Measurements from ENCODE around the gene PRMT3. TPM values are rescaled to one million over a fixed set of nuclear protein-coding genes. Genes with fewer than 3 reads are reported as not detected.

PRMT3 gene
- total RNA-seq, 2 donors from 2014 or later = 26.2 to 27.1 TPM

DNA sequence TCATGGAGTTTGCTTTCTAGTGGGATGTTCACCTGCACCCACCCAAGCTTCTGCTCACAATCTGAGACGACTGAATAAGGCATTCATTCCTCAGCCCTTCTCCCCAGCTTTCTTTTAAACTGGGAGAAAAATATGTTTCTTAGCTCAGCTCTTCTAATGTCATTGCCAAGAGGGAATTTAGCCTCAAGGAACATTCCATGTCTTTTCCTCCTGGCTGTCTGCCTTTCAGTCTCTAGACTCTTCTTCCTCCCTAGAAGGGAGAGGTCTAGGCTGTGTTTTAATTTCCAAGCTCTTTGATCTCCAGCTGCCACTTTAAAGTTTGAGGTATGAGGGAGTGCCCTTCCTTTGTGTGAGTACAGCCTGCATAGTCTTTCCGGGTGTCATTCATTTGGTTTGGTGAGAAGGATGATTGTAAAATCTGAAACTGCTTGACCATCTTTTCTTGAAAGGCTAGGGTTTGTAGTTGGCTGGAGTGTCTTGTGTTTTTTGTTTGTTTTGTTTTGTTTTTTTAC lies 35.7 kb upstream of the PRMT3 start:
- TF ChIP-seq, protein P1, sequence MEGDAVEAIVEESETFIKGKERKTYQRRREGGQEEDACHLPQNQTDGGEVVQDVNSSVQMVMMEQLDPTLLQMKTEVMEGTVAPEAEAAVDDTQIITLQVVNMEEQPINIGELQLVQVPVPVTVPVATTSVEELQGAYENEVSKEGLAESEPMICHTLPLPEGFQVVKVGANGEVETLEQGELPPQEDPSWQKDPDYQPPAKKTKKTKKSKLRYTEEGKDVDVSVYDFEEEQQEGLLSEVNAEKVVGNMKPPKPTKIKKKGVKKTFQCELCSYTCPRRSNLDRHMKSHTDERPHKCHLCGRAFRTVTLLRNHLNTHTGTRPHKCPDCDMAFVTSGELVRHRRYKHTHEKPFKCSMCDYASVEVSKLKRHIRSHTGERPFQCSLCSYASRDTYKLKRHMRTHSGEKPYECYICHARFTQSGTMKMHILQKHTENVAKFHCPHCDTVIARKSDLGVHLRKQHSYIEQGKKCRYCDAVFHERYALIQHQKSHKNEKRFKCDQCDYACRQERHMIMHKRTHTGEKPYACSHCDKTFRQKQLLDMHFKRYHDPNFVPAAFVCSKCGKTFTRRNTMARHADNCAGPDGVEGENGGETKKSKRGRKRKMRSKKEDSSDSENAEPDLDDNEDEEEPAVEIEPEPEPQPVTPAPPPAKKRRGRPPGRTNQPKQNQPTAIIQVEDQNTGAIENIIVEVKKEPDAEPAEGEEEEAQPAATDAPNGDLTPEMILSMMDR (conservative IDR thresholded peaks at IDR 0.05) = no peak
- no peak for DNase-seq
- Mint-ChIP-seq H3K27ac (no peak overlapping the region), H3K9me3 (no peaks in the 10 kb centered on the region), H3K4me3 (no peak overlapping the region), H3K27me3 (ENCODE audit: insufficient read depth) (peaks cover 20% of the 10 kb centered on the region), H3K4me1 (peaks cover 4% of the 10 kb centered on the region), H3K36me3 (ENCODE audit: low read depth) (no peaks in the 10 kb centered on the region)
- Histone ChIP-seq H3K27ac (ENCODE audit: low read depth, low read length) (no peak overlapping the region), H3K36me3 (ENCODE audit: control insufficient read depth, insufficient read depth, low read length) (no peaks in the 10 kb centered on the region), H3K4me3 (ENCODE audit: low read length) (no peak overlapping the region), H3K4me1 (ENCODE audit: control insufficient read depth, insufficient read depth, low read length) (no peaks in the 10 kb centered on the region), H3K9me3 (ENCODE audit: control insufficient read depth, low read length) (no peaks in the 10 kb centered on the region), H3K9ac (ENCODE audit: extremely low read depth, low read length, poor library complexity, severe bottlenecking) (no peak overlapping the region), H3K27me3 (ENCODE audit: control insufficient read depth, insufficient read depth, low read length, poor library complexity, severe bottlenecking) (no peaks in the 10 kb centered on the region)
- whole genome bisulfite sequencing, 2 experiments (ENCODE audit: insufficient coverage in 1 of 2, insufficient read length in 1 of 2) = 75 to 100% methylated on average over 1 to 2 of the region's 2 CpGs

DNA sequence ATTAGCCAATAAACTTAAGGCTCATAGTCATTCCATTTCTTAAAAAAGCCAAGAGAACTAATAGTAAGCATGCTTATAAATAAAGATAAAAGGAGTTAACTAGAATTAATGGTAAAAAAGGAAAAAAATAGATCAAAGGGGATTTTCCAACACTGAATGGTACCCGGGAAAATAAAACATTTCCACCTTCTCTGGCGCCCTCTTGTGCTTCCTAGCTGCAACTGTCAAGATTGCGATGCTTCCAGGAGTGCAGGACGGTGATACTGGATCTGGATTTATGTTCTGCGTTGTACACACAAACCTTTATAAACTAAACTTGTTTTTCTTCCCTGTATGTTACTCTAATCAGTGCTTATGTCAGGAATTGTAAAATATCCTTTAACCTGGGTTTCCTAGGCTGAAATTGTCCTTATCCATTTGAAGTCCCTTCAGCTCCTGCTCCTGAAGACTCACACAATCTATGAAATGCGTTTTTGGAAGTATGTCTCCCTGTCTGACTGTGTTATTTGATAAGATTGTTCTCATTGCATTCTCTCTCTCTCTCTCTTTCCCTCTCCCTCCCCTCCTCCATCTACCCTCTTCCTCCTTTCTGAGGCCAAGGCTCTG lies 33.6 kb upstream of the PRMT3 start:
- Histone ChIP-seq H3K4me1 (ENCODE audit: control insufficient read depth, insufficient read depth, low read length) (no peaks in the 10 kb centered on the region), H3K27ac (ENCODE audit: low read depth, low read length) (no peak overlapping the region), H3K4me3 (ENCODE audit: low read length) (no peak overlapping the region), H3K9me3 (ENCODE audit: control insufficient read depth, low read length) (no peaks in the 10 kb centered on the region), H3K9ac (ENCODE audit: extremely low read depth, low read length, poor library complexity, severe bottlenecking) (no peak overlapping the region), H3K27me3 (ENCODE audit: control insufficient read depth, insufficient read depth, low read length, poor library complexity, severe bottlenecking) (peaks cover under 1% of the 10 kb centered on the region), H3K36me3 (ENCODE audit: control insufficient read depth, insufficient read depth, low read length) (no peaks in the 10 kb centered on the region)
- 5 to 22% methylated on average over 4 to 6 of the region's 6 CpGs for WGBS, 2 experiments (ENCODE audit: insufficient coverage in 1 of 2, insufficient read length in 1 of 2)
- Mint-ChIP-seq H3K36me3 (ENCODE audit: low read depth) (no peaks in the 10 kb centered on the region), H3K4me1 (peaks cover 4% of the 10 kb centered on the region), H3K9me3 (no peaks in the 10 kb centered on the region), H3K4me3 (no peak overlapping the region), H3K27ac (no peak overlapping the region), H3K27me3 (ENCODE audit: insufficient read depth) (peaks cover 19% of the 10 kb centered on the region)
- TF ChIP-seq, protein P1 (conservative IDR thresholded peaks at IDR 0.05) = peak; percentile 95
- peak; percentile 72 for DNase-seq

DNA sequence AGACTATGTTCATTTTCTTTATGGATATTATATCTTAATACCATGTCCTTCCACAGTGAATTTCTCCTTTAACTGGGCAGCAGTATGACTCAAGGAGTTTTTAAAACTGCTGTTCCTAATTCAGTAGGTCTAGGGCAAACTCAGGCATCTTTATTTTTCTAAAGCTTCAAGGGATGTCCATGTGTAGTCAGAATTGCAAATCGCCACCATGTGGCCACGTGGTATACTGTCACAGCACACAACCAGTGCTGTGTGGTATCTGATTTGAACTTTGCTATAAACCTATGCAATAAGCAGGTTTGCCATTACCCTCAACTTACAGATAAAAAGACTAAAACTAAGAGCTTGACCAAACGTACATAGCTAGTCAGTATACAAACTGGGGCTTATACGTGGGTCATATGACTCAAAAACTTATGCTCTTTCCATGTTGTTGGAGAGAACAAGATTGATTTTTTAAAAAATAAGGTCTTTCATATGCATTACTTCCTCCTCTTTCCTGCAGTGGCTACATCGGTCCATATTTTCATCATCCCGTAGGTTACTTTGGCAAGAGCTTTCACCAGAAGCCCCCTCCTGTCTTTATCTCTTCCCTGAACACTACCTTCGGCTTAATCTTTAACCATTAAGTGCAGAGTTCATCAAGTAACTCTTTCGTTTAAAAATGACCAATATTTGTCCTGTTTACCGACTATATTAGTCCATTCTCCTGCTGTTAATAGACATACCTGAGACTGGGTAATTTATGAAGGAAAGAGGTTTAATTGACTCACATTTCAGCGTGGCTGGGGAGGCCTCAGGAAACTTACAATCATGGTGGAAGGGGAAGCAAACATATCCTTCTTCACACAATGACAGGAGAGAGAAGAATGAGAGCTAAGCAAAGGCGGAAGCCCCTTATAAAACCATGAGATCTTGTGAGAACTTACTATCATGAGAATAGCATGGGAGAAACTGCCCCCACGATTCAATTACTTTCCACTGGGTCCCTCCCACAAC lies 32.0 kb upstream of the PRMT3 start:
- Histone ChIP-seq H3K9ac (ENCODE audit: extremely low read depth, low read length, poor library complexity, severe bottlenecking) (no peak overlapping the region), H3K36me3 (ENCODE audit: control insufficient read depth, insufficient read depth, low read length) (no peaks in the 10 kb centered on the region), H3K4me1 (ENCODE audit: control insufficient read depth, insufficient read depth, low read length) (no peaks in the 10 kb centered on the region), H3K4me3 (ENCODE audit: low read length) (no peak overlapping the region), H3K9me3 (ENCODE audit: control insufficient read depth, low read length) (no peaks in the 10 kb centered on the region), H3K27ac (ENCODE audit: low read depth, low read length) (no peak overlapping the region), H3K27me3 (ENCODE audit: control insufficient read depth, insufficient read depth, low read length, poor library complexity, severe bottlenecking) (peaks cover 15% of the 10 kb centered on the region)
- 63 to 65% methylated on average over 7 to 11 of the region's 12 CpGs for WGBS, 2 experiments (ENCODE audit: insufficient coverage in 1 of 2, insufficient read length in 1 of 2)
- H3K27ac Mint-ChIP-seq = no peak overlapping the region
- peaks cover 27% of the 10 kb centered on the region for H3K27me3 Mint-ChIP-seq (ENCODE audit: insufficient read depth)
- no peak overlapping the region for H3K4me3 Mint-ChIP-seq
- DNase-seq = peak; percentile 78
- no peaks in the 10 kb centered on the region for H3K36me3 Mint-ChIP-seq (ENCODE audit: low read depth)
- TF ChIP-seq, protein P1 (conservative IDR thresholded peaks at IDR 0.05) = peak; percentile 85
- peaks cover under 1% of the 10 kb centered on the region for H3K9me3 Mint-ChIP-seq
- H3K4me1 Mint-ChIP-seq = peaks cover 4% of the 10 kb centered on the region
